ENCODE results near the gene ZNF691.

Gene ZNF691

DNA sequence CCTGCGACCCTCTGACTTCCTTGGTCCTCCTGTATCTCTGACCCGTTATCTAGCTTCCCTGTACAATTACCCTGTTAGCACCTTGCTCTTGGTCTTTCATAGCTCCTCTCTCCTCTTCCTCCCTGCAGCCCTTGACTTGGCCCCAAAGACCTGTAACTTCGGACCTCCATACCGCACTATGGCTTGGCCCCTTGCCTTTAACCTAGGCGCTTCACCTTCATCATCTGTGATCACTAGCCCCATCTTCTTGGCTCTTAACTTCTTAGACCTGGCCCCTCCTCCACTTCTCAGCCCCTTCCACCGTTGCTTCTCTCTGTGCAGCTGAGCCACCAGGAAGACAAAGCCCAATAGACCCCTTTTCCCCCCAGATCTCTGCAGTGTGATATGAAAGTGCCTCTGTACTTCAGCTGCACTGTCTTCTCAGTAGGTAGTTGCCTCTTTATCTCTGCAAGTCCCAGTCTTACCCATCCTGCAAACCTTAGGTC is 740 bp downstream of the ZNF691 start:
- POLR2A ChIA-PET = interaction anchor here (1.0 to 3.1 kb wide), 24 partner anchors 9 to 607 kb away, joined by 3 to 75 read pairs (median 8); partner anchors contain the start of genes C1orf50, ERMAP, HYI and P3H1
- TF ChIP-seq, protein P1, sequence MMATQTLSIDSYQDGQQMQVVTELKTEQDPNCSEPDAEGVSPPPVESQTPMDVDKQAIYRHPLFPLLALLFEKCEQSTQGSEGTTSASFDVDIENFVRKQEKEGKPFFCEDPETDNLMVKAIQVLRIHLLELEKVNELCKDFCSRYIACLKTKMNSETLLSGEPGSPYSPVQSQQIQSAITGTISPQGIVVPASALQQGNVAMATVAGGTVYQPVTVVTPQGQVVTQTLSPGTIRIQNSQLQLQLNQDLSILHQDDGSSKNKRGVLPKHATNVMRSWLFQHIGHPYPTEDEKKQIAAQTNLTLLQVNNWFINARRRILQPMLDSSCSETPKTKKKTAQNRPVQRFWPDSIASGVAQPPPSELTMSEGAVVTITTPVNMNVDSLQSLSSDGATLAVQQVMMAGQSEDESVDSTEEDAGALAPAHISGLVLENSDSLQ (IDR thresholded peaks at IDR 0.05) = no peak
- no peak for TF ChIP-seq BHLHE40 (IDR thresholded peaks at IDR 0.05; ENCODE audit: borderline replicate concordance)
- no peak for TF ChIP-seq L3MBTL2 (conservative IDR thresholded peaks at IDR 0.05)
- no peak for TF ChIP-seq FOXK2 (IDR thresholded peaks at IDR 0.05)
- no peak for TF ChIP-seq CTBP1 (IDR thresholded peaks at IDR 0.05; ENCODE audit: borderline replicate concordance)
- TF ChIP-seq LEF1 (IDR thresholded peaks at IDR 0.05; ENCODE audit: borderline replicate concordance) = no peak
- no peak for TF ChIP-seq TARDBP (IDR thresholded peaks at IDR 0.05)
- TF ChIP-seq ARNT (IDR thresholded peaks at IDR 0.05) = no peak
- TF ChIP-seq SUZ12 (IDR thresholded peaks at IDR 0.05) = no peak
- TF ChIP-seq FOXM1 (IDR thresholded peaks at IDR 0.05; ENCODE audit: borderline replicate concordance) = no peak
- TF ChIP-seq SP1 (IDR thresholded peaks at IDR 0.05) = no peak
- CTCF ChIA-PET = interaction anchor here (0.6 to 1.6 kb wide), 5 partner anchors 12 to 1401 kb away, joined by 3 to 7 read pairs (median 3); no protein-coding TSS in a partner anchor
- no peak for DNase-seq (ENCODE audit: extremely low spot score)

DNA sequence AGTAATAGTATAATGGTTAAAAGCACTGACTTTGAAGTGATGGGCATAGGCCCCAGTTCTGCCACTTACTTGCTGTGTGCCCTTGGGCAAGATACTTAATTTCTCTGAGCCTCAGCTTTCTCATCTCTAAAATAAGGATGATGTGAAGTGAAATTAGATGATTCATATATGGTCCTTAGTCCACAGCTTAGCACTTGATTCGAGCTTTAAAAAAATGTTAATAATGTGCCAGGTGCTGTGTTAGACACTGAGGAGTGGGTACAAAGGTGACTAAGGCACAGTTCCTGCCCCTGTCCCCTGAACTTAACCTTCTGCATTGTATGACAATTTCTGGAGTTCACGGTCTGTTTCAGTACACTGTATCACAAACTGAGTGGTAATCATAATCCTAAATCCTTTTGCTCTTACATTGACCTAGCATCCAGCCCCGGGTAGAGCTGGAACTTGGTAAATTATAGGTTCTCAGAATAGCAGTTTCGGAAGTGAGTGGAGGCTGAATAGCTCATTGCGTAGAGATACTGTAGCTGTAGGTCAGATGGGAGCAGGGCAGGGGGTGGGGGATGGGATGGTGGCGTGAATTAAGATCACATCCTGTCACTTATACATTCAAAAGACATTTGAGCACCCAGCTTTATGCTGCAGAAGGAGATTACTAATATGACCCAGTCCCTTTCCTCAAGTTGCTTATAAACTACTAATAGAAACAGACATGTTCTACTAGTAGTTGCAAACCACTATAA is 1.5 kb downstream of the ZNF691 start:
- CTCF ChIA-PET = interaction anchor here (0.6 kb wide), 1 partner anchor 29 kb away, joined by 3 read pairs; no protein-coding TSS in a partner anchor
- DNase-seq (ENCODE audit: extremely low spot score) = no peak
- POLR2A ChIA-PET = interaction anchor here (1.4 to 3.1 kb wide), 4 partner anchors 10 to 81 kb away, joined by 3 to 43 read pairs (median 36); partner anchors contain the start of genes C1orf50 and P3H1
- TF ChIP-seq L3MBTL2 (conservative IDR thresholded peaks at IDR 0.05) (no peak), FOXM1 (IDR thresholded peaks at IDR 0.05; ENCODE audit: borderline replicate concordance) (no peak), TARDBP (IDR thresholded peaks at IDR 0.05) (no peak), FOXK2 (IDR thresholded peaks at IDR 0.05) (no peak), BHLHE40 (IDR thresholded peaks at IDR 0.05; ENCODE audit: borderline replicate concordance) (no peak), ELF4 (IDR thresholded peaks at IDR 0.05) (no peak), FOXA1 (IDR thresholded peaks at IDR 0.05) (no peak), HDGF (IDR thresholded peaks at IDR 0.05; ENCODE audit: borderline replicate concordance) (no peak), CTBP1 (IDR thresholded peaks at IDR 0.05; ENCODE audit: borderline replicate concordance) (no peak), NFRKB (IDR thresholded peaks at IDR 0.05) (no peak), LEF1 (IDR thresholded peaks at IDR 0.05; ENCODE audit: borderline replicate concordance) (no peak), SUZ12 (IDR thresholded peaks at IDR 0.05) (no peak), SP1 (IDR thresholded peaks at IDR 0.05) (no peak)

DNA sequence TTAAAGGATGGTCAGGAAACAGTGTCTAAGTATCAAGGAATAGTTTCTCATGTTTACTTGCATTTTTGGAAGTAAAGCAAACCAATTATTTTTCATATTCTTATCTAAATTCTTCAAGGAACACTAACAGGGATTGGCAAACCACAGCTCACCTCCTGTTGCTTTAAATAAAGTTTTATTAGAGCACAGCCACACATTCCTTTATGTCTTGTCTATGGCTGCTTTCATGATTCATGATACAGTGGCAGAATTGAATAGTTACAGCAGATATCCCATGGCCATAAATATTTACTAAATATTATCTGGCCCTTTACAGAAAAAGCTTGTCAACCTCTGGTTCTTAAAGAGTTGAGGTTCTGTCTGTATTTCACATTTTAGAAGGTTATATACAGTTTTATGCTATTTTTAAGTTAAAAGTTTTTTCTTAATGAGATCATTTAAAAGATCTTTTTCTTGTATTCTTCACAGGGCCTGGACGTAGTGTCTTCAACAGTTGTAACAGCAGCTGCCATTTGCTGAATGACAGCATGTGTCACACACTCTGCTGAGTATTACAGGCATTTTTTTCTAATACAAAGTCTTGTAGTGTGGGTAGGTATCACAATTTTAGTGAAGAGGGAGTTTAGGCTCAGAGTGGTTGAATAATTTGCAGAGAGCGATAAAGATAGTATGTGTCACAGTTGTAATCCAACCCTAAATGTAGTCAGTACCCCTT is 2.6 kb downstream of the ZNF691 start:
- no peak for DNase-seq (ENCODE audit: extremely low spot score)
- no peak for TF ChIP-seq L3MBTL2 (conservative IDR thresholded peaks at IDR 0.05)
- TF ChIP-seq HDGF (IDR thresholded peaks at IDR 0.05; ENCODE audit: borderline replicate concordance) = no peak
- TF ChIP-seq, protein P1 (IDR thresholded peaks at IDR 0.05) = no peak
- TF ChIP-seq SUZ12 (IDR thresholded peaks at IDR 0.05) = no peak
- no peak for TF ChIP-seq BHLHE40 (IDR thresholded peaks at IDR 0.05; ENCODE audit: borderline replicate concordance)
- TF ChIP-seq FOXA1 (IDR thresholded peaks at IDR 0.05) = no peak
- no peak for TF ChIP-seq LEF1 (IDR thresholded peaks at IDR 0.05; ENCODE audit: borderline replicate concordance)
- TF ChIP-seq CTBP1 (IDR thresholded peaks at IDR 0.05; ENCODE audit: borderline replicate concordance) = no peak
- no peak for TF ChIP-seq ELF4 (IDR thresholded peaks at IDR 0.05)
- no peak for TF ChIP-seq ZNF384 (IDR thresholded peaks at IDR 0.05)
- TF ChIP-seq SP1 (IDR thresholded peaks at IDR 0.05) = no peak
- no peak for TF ChIP-seq FOXK2 (IDR thresholded peaks at IDR 0.05)
- ChIA-PET CTCF (no interaction called here), POLR2A (interaction anchor here (1.4 to 3.1 kb wide), 2 partner anchors 9 to 11 kb away, joined by 3 to 34 read pairs; no protein-coding TSS in a partner anchor)

DNA sequence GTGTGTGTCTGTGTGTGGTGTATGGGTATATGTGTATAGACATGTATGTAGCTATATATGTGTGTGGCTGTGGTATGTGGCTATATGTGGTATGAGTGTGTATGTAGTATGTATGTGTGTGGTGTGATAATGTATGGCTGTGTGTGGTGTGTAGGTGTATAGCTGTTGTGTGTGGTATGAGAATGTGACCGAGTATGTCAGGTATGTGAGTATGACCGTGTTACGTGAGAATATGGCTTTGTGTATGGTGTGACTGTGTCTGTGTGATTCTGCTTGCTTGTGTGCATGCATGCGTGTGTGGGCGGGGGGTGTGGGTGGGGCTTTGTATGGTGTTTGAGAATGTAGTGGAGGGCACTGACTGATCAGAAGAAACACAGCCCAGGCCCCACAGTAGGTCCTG is 3.5 kb downstream of the ZNF691 start:
- TF ChIP-seq TARDBP (IDR thresholded peaks at IDR 0.05) (no peak), FOXA1 (IDR thresholded peaks at IDR 0.05) (no peak)
- no peak for DNase-seq (ENCODE audit: extremely low spot score)
- ChIA-PET CTCF (no interaction called here), POLR2A (interaction anchor here (1.2 kb wide), 1 partner anchor 13 kb away, joined by 3 read pairs; no protein-coding TSS in a partner anchor)

DNA sequence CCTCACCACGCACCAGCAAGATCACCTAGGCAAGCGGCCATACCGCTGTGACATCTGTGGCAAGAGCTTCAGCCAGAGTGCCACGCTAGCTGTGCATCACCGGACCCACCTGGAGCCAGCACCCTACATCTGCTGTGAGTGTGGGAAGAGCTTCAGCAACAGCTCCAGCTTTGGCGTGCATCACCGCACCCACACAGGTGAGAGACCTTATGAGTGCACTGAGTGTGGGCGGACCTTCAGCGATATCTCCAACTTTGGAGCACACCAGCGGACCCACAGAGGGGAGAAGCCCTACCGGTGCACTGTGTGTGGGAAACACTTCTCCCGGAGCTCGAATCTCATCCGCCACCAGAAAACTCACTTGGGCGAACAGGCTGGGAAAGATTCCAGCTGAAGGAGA is 5.0 kb downstream of the ZNF691 start:
- ChIA-PET POLR2A (no interaction called here), CTCF (no interaction called here)
- TF ChIP-seq FOXM1 (IDR thresholded peaks at IDR 0.05; ENCODE audit: borderline replicate concordance) (no peak), CTBP1 (IDR thresholded peaks at IDR 0.05; ENCODE audit: borderline replicate concordance) (no peak), BHLHE40 (IDR thresholded peaks at IDR 0.05; ENCODE audit: borderline replicate concordance) (no peak), SUZ12 (IDR thresholded peaks at IDR 0.05) (no peak), ELF4 (IDR thresholded peaks at IDR 0.05) (no peak), NFRKB (IDR thresholded peaks at IDR 0.05) (no peak), ARNT (IDR thresholded peaks at IDR 0.05) (no peak), LEF1 (IDR thresholded peaks at IDR 0.05; ENCODE audit: borderline replicate concordance) (no peak), ZNF384 (IDR thresholded peaks at IDR 0.05) (no peak), TARDBP (IDR thresholded peaks at IDR 0.05) (no peak), FOXA1 (IDR thresholded peaks at IDR 0.05) (no peak), HDGF (IDR thresholded peaks at IDR 0.05; ENCODE audit: borderline replicate concordance) (no peak), FOXK2 (IDR thresholded peaks at IDR 0.05) (no peak)
- TF ChIP-seq, protein P1 (IDR thresholded peaks at IDR 0.05) = no peak
- DNase-seq (ENCODE audit: extremely low spot score) = no peak
